ENCODE measurements around the gene TMC3.

GRCh38 chr15:81284256-81285031, 89.6 kb downstream of the TMC3 start:
- TF ChIP-seq POLR2A (IDR thresholded peaks at IDR 0.05; ENCODE audit: low read depth, low read length) (no peak), PAX5 (IDR thresholded peaks at IDR 0.05; ENCODE audit: insufficient read depth, low read length, severe bottlenecking) (no peak)
